Vagina (tissue), 2 donors: ENCODE measurements around the gene FIBCD1. TPM values are rescaled to one million over a fixed set of nuclear protein-coding genes. Genes with fewer than 3 reads are reported as not detected.

Source experiments
- DNase-seq, 2 donors: peaks; one replicate each; pipeline ENCODE4 v3.0.0-alpha.2; 2017; ENCODE audit errors: extremely low spot score in 2 of 2
- H3K27ac ChIP-seq: fragments of 200-600 bp; sonication (generic); one replicate; pipeline ENCODE4 v1.5.1; 2019
- H3K27me3 ChIP-seq: fragments of 200-600 bp; sonication (generic); one replicate; pipeline ENCODE4 v1.5.1; 2019
- H3K36me3 ChIP-seq, 2 donors: fragments of 200-600 bp; sonication (generic); one replicate each; pipeline ENCODE4 v1.5.1; 2017 to 2019
- H3K4me1 ChIP-seq: fragments of 200-600 bp; sonication (generic); one replicate; pipeline ENCODE4 v1.5.1; 2019
- H3K4me3 ChIP-seq, 2 donors: fragments of 200-600 bp; sonication (generic); 1 replicate in 1 of 2; 2 replicates in 1 of 2; pipeline ENCODE4 v1.5.1; 2016 to 2019
- H3K9me3 ChIP-seq: fragments of 200-600 bp; sonication (generic); one replicate; pipeline ENCODE4 v1.5.1; 2019
- POLR2A ChIP-seq, 2 donors: fragments of 450-650 bp; IDR thresholded peaks; one replicate each; pipeline ENCODE4 v1.6.1; 2017; ENCODE audit warnings: antibody characterized with exemption in 2 of 2, mild to moderate bottlenecking in 2 of 2, moderate library complexity in 2 of 2
- POLR2AphosphoS5 ChIP-seq, 2 donors: sonication (generic); formaldehyde crosslinking; IDR thresholded peaks; one replicate each; pipeline ENCODE4 v1.9.0; 2017; ENCODE audit warnings: antibody characterized with exemption in 2 of 2, mild to moderate bottlenecking in 2 of 2, low read depth in 1 of 2; ENCODE audit not compliant: insufficient read depth in 1 of 2
- intact Hi-C: fragments of 100-400 bp; cut with DNase I; formaldehyde crosslinking; loops from one replicate; pipeline ENCODE4 v1.15.1; 2023
- total RNA-seq: library from RNA; depleted of rRNA; stranded (reverse); fragments of >200 nt; gene quantifications from one replicate; pipeline ENCODE4 v1.2.3, GENCODE V29; 2016
- TF ChIP-seq, protein P1 (sequence below), 3 experiments: fragments of 450-650 bp in 2 of 3; fragments of 200-600 bp in 1 of 3; sonication (generic) in 1 of 3; IDR thresholded peaks; one replicate each; pipeline ENCODE4 v1.5.1; 2017 to 2019; ENCODE audit warnings: antibody characterized with exemption in 3 of 3, mild to moderate bottlenecking in 2 of 3, moderate library complexity in 2 of 3

FIBCD1 gene
- total RNA-seq, 1 donor from 2014 or later = not detected

DNA sequence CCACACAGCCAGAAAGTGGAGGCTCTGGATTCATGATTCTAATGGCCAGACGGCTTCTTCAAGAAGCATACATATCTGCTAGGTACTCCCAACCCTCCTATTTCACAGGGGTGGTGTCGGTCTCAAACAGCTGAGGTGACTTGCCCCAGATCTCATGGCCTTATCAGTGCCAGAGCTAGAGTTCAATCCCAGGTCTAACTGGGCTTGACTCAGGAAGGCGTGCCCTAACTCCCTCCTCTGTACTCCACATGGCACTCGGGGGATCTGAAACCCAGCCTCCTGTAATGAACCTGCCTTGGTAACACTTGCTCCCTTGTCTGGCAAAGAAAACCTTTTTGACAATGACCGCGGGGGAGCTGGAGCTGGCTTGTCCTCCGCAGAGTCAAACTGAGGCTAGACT, 44.5 kb downstream of the FIBCD1 start:
- intact Hi-C loops = no loop called here
- no peak for TF ChIP-seq POLR2A (IDR thresholded peaks at IDR 0.05)
- TF ChIP-seq, protein P1, sequence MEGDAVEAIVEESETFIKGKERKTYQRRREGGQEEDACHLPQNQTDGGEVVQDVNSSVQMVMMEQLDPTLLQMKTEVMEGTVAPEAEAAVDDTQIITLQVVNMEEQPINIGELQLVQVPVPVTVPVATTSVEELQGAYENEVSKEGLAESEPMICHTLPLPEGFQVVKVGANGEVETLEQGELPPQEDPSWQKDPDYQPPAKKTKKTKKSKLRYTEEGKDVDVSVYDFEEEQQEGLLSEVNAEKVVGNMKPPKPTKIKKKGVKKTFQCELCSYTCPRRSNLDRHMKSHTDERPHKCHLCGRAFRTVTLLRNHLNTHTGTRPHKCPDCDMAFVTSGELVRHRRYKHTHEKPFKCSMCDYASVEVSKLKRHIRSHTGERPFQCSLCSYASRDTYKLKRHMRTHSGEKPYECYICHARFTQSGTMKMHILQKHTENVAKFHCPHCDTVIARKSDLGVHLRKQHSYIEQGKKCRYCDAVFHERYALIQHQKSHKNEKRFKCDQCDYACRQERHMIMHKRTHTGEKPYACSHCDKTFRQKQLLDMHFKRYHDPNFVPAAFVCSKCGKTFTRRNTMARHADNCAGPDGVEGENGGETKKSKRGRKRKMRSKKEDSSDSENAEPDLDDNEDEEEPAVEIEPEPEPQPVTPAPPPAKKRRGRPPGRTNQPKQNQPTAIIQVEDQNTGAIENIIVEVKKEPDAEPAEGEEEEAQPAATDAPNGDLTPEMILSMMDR (IDR thresholded peaks at IDR 0.05) = no peak
- no peak for TF ChIP-seq POLR2AphosphoS5 (IDR thresholded peaks at IDR 0.05; ENCODE audit: insufficient read depth in 1 of 2, low read depth in 1 of 2)
- Histone ChIP-seq H3K4me1 (peaks cover 46% of the 10 kb centered on the region), H3K36me3 (peaks cover 0 to 15% of the 10 kb centered on the region in 2 donors), H3K27me3 (no peaks in the 10 kb centered on the region), H3K9me3 (no peaks in the 10 kb centered on the region), H3K4me3 (no peak overlapping the region), H3K27ac (peak overlapping the region; percentile 36)
- DNase-seq = no peak

DNA sequence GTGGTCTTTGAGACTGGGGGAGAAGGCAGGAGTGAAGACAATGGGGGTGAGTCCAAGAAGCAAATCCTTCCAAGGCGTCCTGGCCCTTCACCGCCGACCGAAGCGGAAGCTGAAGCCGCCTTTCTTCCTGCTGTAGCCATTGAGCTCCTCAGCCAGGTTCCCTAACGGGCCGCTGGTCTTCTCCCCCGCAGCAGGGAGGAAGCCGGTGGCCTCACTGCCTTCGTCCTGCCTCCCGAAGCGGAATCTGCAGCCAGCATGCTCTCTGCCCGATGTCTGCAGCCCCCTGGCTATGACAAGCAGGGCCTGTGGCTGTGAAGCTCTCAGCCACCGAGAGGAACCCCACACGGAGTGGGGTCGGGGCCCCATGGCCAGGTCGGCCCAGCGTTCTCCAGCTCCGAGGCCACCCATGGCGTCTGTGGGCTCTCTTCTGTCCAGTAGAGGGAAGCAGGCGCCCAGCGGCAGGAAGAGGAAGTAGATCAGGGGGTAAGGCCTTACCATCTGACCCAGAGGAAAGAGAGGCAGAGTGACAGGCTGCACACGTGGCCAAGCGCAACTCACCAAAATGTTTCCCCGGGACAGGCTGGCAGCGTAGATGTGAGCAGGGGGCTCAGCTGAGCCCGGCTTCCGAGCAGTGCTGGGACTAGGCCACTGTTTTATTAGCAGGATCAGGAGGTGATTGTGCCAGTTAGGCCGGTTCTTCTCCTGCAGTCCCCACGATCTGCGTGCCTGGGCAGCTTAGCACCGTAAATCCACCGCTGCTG, 45.5 kb downstream of the FIBCD1 start:
- Histone ChIP-seq H3K4me3 (no peak overlapping the region), H3K4me1 (peaks cover 46% of the 10 kb centered on the region), H3K27ac (no peak overlapping the region), H3K9me3 (no peaks in the 10 kb centered on the region), H3K36me3 (peaks cover 0 to 22% of the 10 kb centered on the region in 2 donors), H3K27me3 (no peaks in the 10 kb centered on the region)
- intact Hi-C loops = no loop called here
- TF ChIP-seq, protein P1 (IDR thresholded peaks at IDR 0.05) = no peak
- TF ChIP-seq POLR2AphosphoS5 (IDR thresholded peaks at IDR 0.05; ENCODE audit: insufficient read depth in 1 of 2, low read depth in 1 of 2) = peak in 1 of 2 donors; percentile 22
- no peak for DNase-seq

DNA sequence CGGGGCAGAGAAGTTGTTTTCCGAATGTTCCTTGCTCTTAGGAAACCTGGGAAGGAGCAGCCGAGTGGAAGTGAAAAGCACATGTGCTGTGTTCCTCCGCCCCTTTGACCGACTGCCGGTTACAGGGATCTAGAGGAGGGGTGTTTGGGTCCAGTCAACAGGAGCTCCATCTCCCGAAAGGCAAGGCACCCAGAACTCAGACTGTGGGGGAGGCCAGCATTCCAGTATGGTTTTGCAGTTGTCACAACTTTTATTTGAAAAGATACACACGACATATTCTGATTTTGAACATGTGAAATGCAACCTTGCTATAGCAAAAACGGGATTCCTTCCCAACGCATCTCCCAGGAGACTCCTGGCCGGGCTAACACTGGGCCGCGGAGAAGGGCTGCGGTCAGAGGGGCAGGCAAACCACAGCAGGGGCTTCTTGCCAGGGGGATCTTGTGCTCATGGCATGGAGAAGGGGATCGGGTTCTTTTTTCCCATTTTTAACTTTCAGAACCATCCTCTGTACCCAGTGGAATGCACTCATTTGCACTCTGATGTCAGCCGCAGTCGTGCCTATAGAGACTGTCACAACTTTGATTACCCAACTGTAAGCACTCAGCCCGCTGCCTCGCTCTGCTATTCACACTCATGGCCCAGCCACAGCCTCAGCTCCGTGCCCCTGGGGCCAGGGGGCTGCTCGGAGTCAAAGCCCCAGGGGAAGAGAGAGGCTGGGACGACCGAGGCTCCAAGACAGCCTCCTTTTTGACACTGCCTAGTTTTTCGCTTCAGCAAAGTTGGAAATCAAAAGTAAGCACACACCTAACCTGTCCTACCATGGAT, 46.4 kb downstream of the FIBCD1 start:
- Histone ChIP-seq H3K27ac (no peak overlapping the region), H3K36me3 (peaks cover 0 to 30% of the 10 kb centered on the region in 2 donors)
- TF ChIP-seq, protein P1 (IDR thresholded peaks at IDR 0.05) = no peak
- no peak for TF ChIP-seq POLR2AphosphoS5 (IDR thresholded peaks at IDR 0.05; ENCODE audit: insufficient read depth in 1 of 2, low read depth in 1 of 2)

DNA sequence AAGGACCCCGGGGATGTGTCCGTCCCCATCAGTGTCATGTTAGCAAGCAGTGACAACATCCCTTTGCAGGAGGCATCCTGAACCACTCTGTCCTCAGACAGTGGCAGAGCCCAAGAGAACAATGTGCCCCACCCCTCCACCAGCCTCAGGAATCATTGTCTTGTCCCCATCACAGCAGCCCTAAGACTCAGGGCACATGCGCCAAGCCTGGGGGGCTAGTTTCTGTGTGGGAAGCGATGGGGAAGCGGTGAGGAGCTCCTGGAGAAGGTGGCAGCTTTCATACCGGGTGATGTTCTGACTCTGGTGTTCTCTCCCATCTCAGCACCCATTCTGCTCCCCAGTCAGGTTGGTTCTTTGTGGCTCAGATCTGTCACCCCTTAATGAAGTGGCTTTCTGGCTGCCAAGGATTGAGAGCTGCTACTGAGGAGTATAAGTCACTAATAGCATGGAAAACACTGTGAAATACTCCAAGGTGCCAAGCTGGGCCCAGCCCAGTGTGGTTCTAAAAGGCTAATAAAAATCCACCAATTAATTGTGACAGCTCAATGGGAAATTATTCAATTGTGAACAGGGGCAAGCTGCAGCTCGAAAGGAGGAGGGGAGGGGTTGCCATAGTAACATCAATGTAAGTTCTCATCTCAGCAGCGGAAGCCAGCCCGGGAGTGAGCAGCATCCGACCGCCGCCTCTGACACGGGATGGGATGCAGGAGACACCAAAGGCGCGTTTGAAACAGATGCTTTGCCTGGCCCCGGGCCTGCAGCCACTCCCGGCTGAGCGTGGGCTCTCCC, 47.2 kb downstream of the FIBCD1 start:
- H3K4me1 ChIP-seq = peaks cover 46% of the 10 kb centered on the region
- H3K27ac ChIP-seq = no peak overlapping the region
- no peak for TF ChIP-seq POLR2AphosphoS5 (IDR thresholded peaks at IDR 0.05; ENCODE audit: insufficient read depth in 1 of 2, low read depth in 1 of 2)
- TF ChIP-seq POLR2A (IDR thresholded peaks at IDR 0.05) = no peak
- TF ChIP-seq, protein P1 (IDR thresholded peaks at IDR 0.05) = no peak
- peaks cover 0 to 38% of the 10 kb centered on the region in 2 donors for H3K36me3 ChIP-seq
- no peak overlapping the region for H3K4me3 ChIP-seq
- no peaks in the 10 kb centered on the region for H3K9me3 ChIP-seq
- H3K27me3 ChIP-seq = no peaks in the 10 kb centered on the region
- no peak for DNase-seq
- intact Hi-C loops = no loop called here

More for the DNA sequence above, 46.4 kb downstream of the FIBCD1 start:
- DNase-seq = no peak
- H3K27me3 ChIP-seq = no peaks in the 10 kb centered on the region
- intact Hi-C loops = no loop called here
- H3K4me3 ChIP-seq = no peak overlapping the region
- no peaks in the 10 kb centered on the region for H3K9me3 ChIP-seq
- peaks cover 46% of the 10 kb centered on the region for H3K4me1 ChIP-seq
